PC-9 (cell line): Measurements from ENCODE around the gene XPO5.

Source experiments
- EZH2 ChIP-seq: fragments of 200-600 bp; sonication (generic); IDR thresholded peaks from 2 replicates; pipeline ENCODE4 v1.8.0; 2017; ENCODE audit warnings: antibody characterized with exemption, low read depth
- TF ChIP-seq, protein P1 (sequence below): fragments of 200-600 bp; sonication (generic); conservative IDR thresholded peaks from 2 replicates; pipeline ENCODE4 v1.6.1; 2017; ENCODE audit warnings: mixed run types, antibody characterized with exemption, mild to moderate bottlenecking, moderate library complexity

DNA sequence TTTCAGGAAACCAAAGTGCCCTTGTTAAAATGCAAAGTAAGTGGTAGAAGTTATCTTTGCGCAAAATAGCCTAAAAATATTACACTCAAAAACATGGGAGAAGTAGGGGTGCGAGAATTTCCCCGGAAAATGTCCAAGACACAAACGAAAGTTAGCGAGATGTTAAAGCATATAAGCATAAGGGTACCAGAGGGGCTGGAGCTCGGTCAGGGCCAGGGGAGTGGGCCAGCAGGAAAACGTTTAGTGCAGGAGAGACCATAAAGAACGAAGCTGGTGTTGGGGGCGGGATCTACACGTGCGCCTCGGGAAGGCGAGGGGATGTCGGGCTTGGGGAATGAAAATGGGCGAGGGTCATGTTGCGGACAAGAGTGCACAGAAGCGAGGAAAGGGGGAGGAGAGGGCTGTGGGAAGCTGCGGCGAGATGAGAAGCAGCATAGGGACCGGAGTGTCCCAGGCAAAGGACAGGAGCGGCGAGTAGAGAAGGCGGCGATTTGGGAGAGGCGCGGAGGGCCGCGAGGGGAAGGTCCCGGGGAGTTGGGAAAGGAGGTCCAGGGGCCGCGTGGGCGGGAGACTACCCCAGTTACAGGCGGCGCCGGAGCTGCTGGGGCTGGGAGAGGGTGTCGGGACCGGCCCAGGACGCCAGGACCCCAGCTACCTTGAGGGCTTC lies 600 bp downstream of the XPO5 start:
- TF ChIP-seq, protein P1, sequence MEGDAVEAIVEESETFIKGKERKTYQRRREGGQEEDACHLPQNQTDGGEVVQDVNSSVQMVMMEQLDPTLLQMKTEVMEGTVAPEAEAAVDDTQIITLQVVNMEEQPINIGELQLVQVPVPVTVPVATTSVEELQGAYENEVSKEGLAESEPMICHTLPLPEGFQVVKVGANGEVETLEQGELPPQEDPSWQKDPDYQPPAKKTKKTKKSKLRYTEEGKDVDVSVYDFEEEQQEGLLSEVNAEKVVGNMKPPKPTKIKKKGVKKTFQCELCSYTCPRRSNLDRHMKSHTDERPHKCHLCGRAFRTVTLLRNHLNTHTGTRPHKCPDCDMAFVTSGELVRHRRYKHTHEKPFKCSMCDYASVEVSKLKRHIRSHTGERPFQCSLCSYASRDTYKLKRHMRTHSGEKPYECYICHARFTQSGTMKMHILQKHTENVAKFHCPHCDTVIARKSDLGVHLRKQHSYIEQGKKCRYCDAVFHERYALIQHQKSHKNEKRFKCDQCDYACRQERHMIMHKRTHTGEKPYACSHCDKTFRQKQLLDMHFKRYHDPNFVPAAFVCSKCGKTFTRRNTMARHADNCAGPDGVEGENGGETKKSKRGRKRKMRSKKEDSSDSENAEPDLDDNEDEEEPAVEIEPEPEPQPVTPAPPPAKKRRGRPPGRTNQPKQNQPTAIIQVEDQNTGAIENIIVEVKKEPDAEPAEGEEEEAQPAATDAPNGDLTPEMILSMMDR, result no peak
- TF ChIP-seq EZH2, result no peak
